HG02885 (cell line): ENCODE measurements around the gene GJB5.

ENCODE experiments used
- ATAC-seq: cut with Tn5 transposase; IDR thresholded peaks from one replicate; pipeline ENCODE4 v1.9.1; 2021; ENCODE audit warnings: mild to moderate bottlenecking; ENCODE audit not compliant: unreplicated experiment, poor library complexity

GJB5 gene

GRCh38 chr1:34743775-34744174 lies 11.1 kb upstream of the GJB5 start:
- ATAC-seq: no peak

- no peak for ATAC-seq
Measured at GRCh38 chr1:34744851-34745250, 10.0 kb upstream of the GJB5 start.

GRCh38 chr1:34745666-34746065 lies 9.2 kb upstream of the GJB5 start:
- ATAC-seq: no peak

GRCh38 chr1:34746101-34746500 lies 8.7 kb upstream of the GJB5 start:
- no peak for ATAC-seq

- no peak for ATAC-seq
Measured at GRCh38 chr1:34746785-34747637, 7.8 kb upstream of the GJB5 start.

- no peak for ATAC-seq
Measured at GRCh38 chr1:34747638-34747941, 7.3 kb upstream of the GJB5 start.

GRCh38 chr1:34749992-34750391 lies 4.9 kb upstream of the GJB5 start:
- ATAC-seq: no peak

GRCh38 chr1:34750610-34751009 lies 4.2 kb upstream of the GJB5 start:
- ATAC-seq: no peak

GRCh38 chr1:34753163-34753562 lies 1.7 kb upstream of the GJB5 start:
- no peak for ATAC-seq

GRCh38 chr1:34755961-34756360 lies 1.1 kb downstream of the GJB5 start:
- ATAC-seq: no peak

GRCh38 chr1:34757386-34757785 lies 2.5 kb downstream of the GJB5 start:
- ATAC-seq: no peak

- no peak for ATAC-seq
Measured at GRCh38 chr1:34758751-34759150, 3.9 kb downstream of the GJB5 start.

- no peak for ATAC-seq
Measured at GRCh38 chr1:34759503-34760357, 4.9 kb downstream of the GJB5 start, which contains the start of gene GJB4. Gene GJB4 (plus strand): TSS chr1:34759740. CDS start chr1:34761255, 1,515 bp downstream.

GRCh38 chr1:34761176-34761761 lies 6.4 kb downstream of the GJB5 start:
- no peak for ATAC-seq

- ATAC-seq: no peak
Measured at GRCh38 chr1:34761776-34762307, 7.0 kb downstream of the GJB5 start.

- ATAC-seq: no peak
Measured at GRCh38 chr1:34762474-34763141, 7.8 kb downstream of the GJB5 start.

GRCh38 chr1:34763142-34763781 lies 8.4 kb downstream of the GJB5 start:
- ATAC-seq: no peak

GRCh38 chr1:34768856-34769255 lies 14.0 kb downstream of the GJB5 start:
- no peak for ATAC-seq

GRCh38 chr1:34770891-34771504 lies 16.2 kb downstream of the GJB5 start:
- no peak for ATAC-seq
